GM12878 (cell line): ENCODE data around the gene SPATS2L. TPM values are rescaled to one million over a fixed set of nuclear protein-coding genes. Genes with fewer than 3 reads are reported as not detected.

Source experiments
- ATAC-seq: fragments of 200-7000 bp; cut with Tn5 transposase; 3 replicates; pipeline ENCODE4 v1.9.1; 2020; ENCODE audit warnings: mild to moderate bottlenecking, moderate library complexity
- BruUV-seq: library from RNA; stranded (reverse); fragments of 400-500 nt; replicated peaks from 2 replicates; lab custom pipeline; 2021; lab: Mats Ljungman, UMichigan
- CTCF ChIA-PET: fragments of 300-600 bp; sonication (Branson Sonifier 250); formaldehyde crosslinking; extraction: SDS; loops from one replicate; lab custom pipeline; 2021; ENCODE audit warnings: inconsistent platforms; lab: Yijun Ruan, JAX
- POLR2A ChIA-PET: fragments of 350-600 bp; formaldehyde crosslinking; extraction: SDS; loops from one replicate; lab custom pipeline; 2021; ENCODE audit warnings: inconsistent platforms; lab: Charles Lee
- RAD21 ChIA-PET: fragments of 300-600 bp; sonication (Branson Sonifier 250); formaldehyde crosslinking; loops from one replicate; lab custom pipeline; 2023; ENCODE audit warnings: antibody characterized with exemption; ENCODE audit not compliant: unreplicated experiment; lab: Charles Lee
- SMC1A ChIA-PET: fragments of 300-600 bp; sonication (Branson Sonifier 250); formaldehyde crosslinking; loops from one replicate; lab custom pipeline; 2023; ENCODE audit not compliant: unreplicated experiment, uncharacterized antibody; lab: Charles Lee
- DNase-seq: peaks from one replicate; pipeline ENCODE4 v3.0.0-alpha.2; 2011; ENCODE audit warnings: low read depth, low spot score
- FAIRE-seq: peaks from 3 replicates; lab custom pipeline; 2011; peaks lifted over from hg19 to GRCh38; lab: Jason Lieb, UNC
- H2AFZ ChIP-seq: 2 replicates; pipeline ENCODE4 v1.6.0; 2011; ENCODE audit warnings: low read depth, low read length, control low read depth; ENCODE audit not compliant: control insufficient read depth
- H3K27ac ChIP-seq: 2 replicates; pipeline ENCODE4 v1.5.1; 2011; ENCODE audit warnings: control low read depth; ENCODE audit not compliant: control insufficient read depth, insufficient read depth
- H3K27me3 ChIP-seq, 2 experiments: replicated peaks in 1 of 2; 2 replicates each; pipeline versions ENCODE4 v1.6.0 to v1.6.1; 2011; ENCODE audit warnings: low read length in 1 of 2; ENCODE audit not compliant: control insufficient read depth in 2 of 2, insufficient read depth in 2 of 2
- H3K36me3 ChIP-seq, 2 experiments: 2 replicates each; pipeline ENCODE4 v1.5.1; 2011; ENCODE audit warnings: low read length in 1 of 2; ENCODE audit not compliant: control insufficient read depth in 2 of 2, insufficient read depth in 2 of 2
- H3K4me1 ChIP-seq: 2 replicates; pipeline ENCODE4 v1.6.1; 2011; ENCODE audit warnings: mild to moderate bottlenecking, low read length, moderate library complexity, mixed read lengths; ENCODE audit not compliant: control insufficient read depth, insufficient read depth
- H3K4me2 ChIP-seq: 2 replicates; pipeline ENCODE4 v1.6.0; 2011; ENCODE audit warnings: control low read depth; ENCODE audit not compliant: control insufficient read depth, insufficient read depth
- H3K4me3 ChIP-seq: fragments of 200-600 bp; sonication (generic); 2 replicates; pipeline ENCODE4 v1.5.1; 2016
- H3K79me2 ChIP-seq: 2 replicates; pipeline ENCODE4 v1.6.0; 2011; ENCODE audit warnings: low read length; ENCODE audit not compliant: control insufficient read depth, insufficient read depth
- H3K9ac ChIP-seq: 2 replicates; pipeline ENCODE4 v1.8.0; 2011; ENCODE audit warnings: low read length, control low read depth, mixed read lengths; ENCODE audit not compliant: control insufficient read depth, insufficient read depth
- H3K9me3 ChIP-seq: replicated peaks from 3 replicates; pipeline ENCODE4 v1.5.1; 2011; ENCODE audit warnings: mild to moderate bottlenecking, low read length; ENCODE audit not compliant: control insufficient read depth, insufficient read depth
- H4K20me1 ChIP-seq: 2 replicates; pipeline ENCODE4 v1.6.0; 2011; ENCODE audit not compliant: control insufficient read depth, insufficient read depth
- HCFC1 ChIP-seq: fragments of 150-350 bp; IDR thresholded peaks from 2 replicates; pipeline ENCODE4 v1.6.1; 2014; ENCODE audit warnings: low read length
- IKZF2 ChIP-seq, 2 experiments: fragments of 450-650 bp; IDR thresholded peaks; 2 replicates each; pipeline ENCODE4 v1.6.1; 2017; ENCODE audit warnings: mild to moderate bottlenecking in 2 of 2, moderate library complexity in 2 of 2
- MAX ChIP-seq: IDR thresholded peaks from 2 replicates; pipeline ENCODE4 v1.6.1; 2012; ENCODE audit warnings: low read depth, low read length, improper control_type of control experiment
- MEF2A ChIP-seq: IDR thresholded peaks from 2 replicates; pipeline ENCODE4 v1.6.1; 2011; ENCODE audit warnings: low read depth, mild to moderate bottlenecking, low read length, moderate library complexity; ENCODE audit not compliant: insufficient read depth
- WGBS: methylation state at CpG from one replicate; pipeline ENCODE4 v1.1.6; 2016; ENCODE audit warnings: low lambda C conversion rate; ENCODE audit not compliant: insufficient replicate concordance, insufficient coverage; ENCODE audit errors: missing lambda C conversion rate; 5-methylcytosine and 5-hydroxymethylcytosine counted together
- in situ Hi-C: fragments of 300-500 bp; cut with MboI; formaldehyde crosslinking; loops from 9 replicates; pipeline ENCODE4 v1.14.3; 2018; ENCODE audit warnings: mixed read lengths
- intact Hi-C: fragments of 100-400 bp; cut with micrococcal nuclease; formaldehyde crosslinking; loops from one replicate; pipeline ENCODE4 v1.14.2; 2022; ENCODE audit not compliant: unreplicated experiment
- polyA plus RNA-seq, 11 experiments: library from polyadenylated mRNA; depleted of rRNA in 4 of 11; unstranded in 6 of 11; stranded (reverse) in 5 of 11; fragments of >200 nt; fragmentation: Nextera tagmentation in 4 of 11; fragmentation: Illumina TruSeq in 1 of 11; extraction: Ambion mirVana in 4 of 11; extraction: Trizol in 1 of 11; gene quantifications; 1 replicate in 1 of 11; 2 replicates in 10 of 11; pipeline versions ENCODE4 v1.2.1 to v1.2.3, GENCODE V29; 2011 to 2016; ENCODE audit warnings: inconsistent platforms in 2 of 11, missing spikeins in 2 of 11, low read depth in 1 of 11
- total RNA-seq, 4 experiments: library from RNA; depleted of rRNA in 3 of 4; stranded (reverse); fragments of >200 nt in 3 of 4; fragmentation: Illumina TruSeq in 1 of 4; extraction: Trizol in 1 of 4; gene quantifications; 2 replicates each; pipeline versions ENCODE4 v1.2.1 to v1.2.3, GENCODE V29; 2013 to 2021

The SPATS2L gene
- total and polyA plus RNA-seq, 10 of the 15 experiments (the other 5 are each of a cell fraction or from before 2014, with no cell fraction given): 5.2 to 30.0 (median 20.1) TPM

GRCh38 chr2:200523158-200523557 lies 216.7 kb downstream of the SPATS2L start:
- in situ Hi-C loops (no loop called here), intact Hi-C loops (no loop called here)
- Histone ChIP-seq H4K20me1 (no peaks in the 10 kb centered on the region), H3K4me2 (no peak overlapping the region), H3K36me3 (no peaks in the 10 kb centered on the region), H3K4me1 (peaks cover 3% of the 10 kb centered on the region; the same call in 1 of the 2 replicates), H3K27me3 (no peaks in the 10 kb centered on the region; a peak in 1 of 4 replicates), H3K27ac (no peak overlapping the region), H3K9ac (no peak overlapping the region), H3K9me3 (no peaks in the 10 kb centered on the region), H3K79me2 (peaks cover 21% of the 10 kb centered on the region), H2AFZ (no peak overlapping the region)
- WGBS: 47% methylated on average over 3 of the region's 3 CpGs
- no peak for ATAC-seq
- ChIA-PET RAD21 (no interaction called here), CTCF (interaction anchor here (4.5 kb wide), 1 partner anchor 13 kb away, joined by 21 read pairs; the partner anchor contains the start of gene KCTD18), SMC1A (interaction anchor here (0.7 to 1.3 kb wide), 3 partner anchors 10 to 165 kb away, joined by 3 to 4 read pairs (median 3); no protein-coding TSS in a partner anchor), POLR2A (interaction anchor here (0.5 to 1.9 kb wide), 2 partner anchors 14 to 193 kb away, joined by 3 to 5 read pairs; partner anchors contain the start of gene KCTD18)
- FAIRE-seq: no peak
- no TSS peak for BruUV-seq
- no peak for DNase-seq
- TF ChIP-seq MEF2A: no peak
- TF ChIP-seq, all 136 proteins: peak for 0
- no peak overlapping the region for H3K4me3 ChIP-seq

DNA sequence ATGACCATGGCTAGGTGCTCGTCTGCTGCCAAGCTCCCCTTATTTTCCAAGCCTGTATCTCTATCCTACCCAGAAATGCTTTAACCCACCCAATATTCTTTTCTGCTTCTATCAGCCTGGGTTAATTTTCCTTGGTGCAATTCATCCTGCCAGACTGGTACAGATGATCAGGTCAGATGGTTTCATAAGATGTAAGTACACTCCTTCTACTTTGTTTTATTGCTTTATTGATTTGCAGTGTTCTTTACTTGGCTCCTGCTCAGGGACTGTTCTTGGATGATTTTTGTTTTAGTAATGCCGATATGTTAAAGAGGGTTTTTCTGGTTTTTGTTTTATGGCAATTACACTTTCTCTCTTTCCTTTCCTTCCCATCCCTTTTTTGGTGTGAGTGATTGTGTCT lies 217.1 kb downstream of the SPATS2L start:
- POLR2A ChIA-PET: interaction anchor here (0.5 to 1.9 kb wide), 2 partner anchors 14 to 193 kb away, joined by 3 to 5 read pairs; partner anchors contain the start of gene KCTD18
- 50% methylated on average over 2 of the region's 2 CpGs for WGBS
- no peak for ATAC-seq
- Histone ChIP-seq H3K9me3 (no peaks in the 10 kb centered on the region), H3K27me3 (no peaks in the 10 kb centered on the region; a peak in 1 of 4 replicates), H3K9ac (no peak overlapping the region), H2AFZ (no peak overlapping the region), H4K20me1 (no peaks in the 10 kb centered on the region), H3K4me1 (peaks cover 3% of the 10 kb centered on the region; the same call in 1 of the 2 replicates), H3K27ac (no peak overlapping the region), H3K79me2 (peaks cover 26% of the 10 kb centered on the region), H3K36me3 (no peaks in the 10 kb centered on the region), H3K4me2 (no peak overlapping the region), H3K4me3 (no peak overlapping the region)
- in situ Hi-C loops (no loop called here), intact Hi-C loops (no loop called here)
- no peak for DNase-seq
- SMC1A ChIA-PET: no interaction called here
- no peak for FAIRE-seq
- BruUV-seq: no TSS peak
- no peak for TF ChIP-seq HCFC1
- TF ChIP-seq MAX: no peak
- no peak for TF ChIP-seq IKZF2 (IDR thresholded peaks at IDR 0.05)
- CTCF ChIA-PET: interaction anchor here (4.5 kb wide), 1 partner anchor 13 kb away, joined by 21 read pairs; the partner anchor contains the start of gene KCTD18
- RAD21 ChIA-PET: no interaction called here
